Gastroesophageal sphincter (tissue), 3 donors: Measurements from ENCODE around the gene CDK11B.

Experiments
- CTCF ChIP-seq, 4 experiments: fragments of 200-600 bp in 2 of 4; fragments of 450-650 bp in 2 of 4; sonication (generic) in 1 of 4; IDR thresholded peaks; one replicate each; pipeline ENCODE4 v1.5.1; 2017 to 2019; ENCODE audit warnings: antibody characterized with exemption in 4 of 4, mild to moderate bottlenecking in 2 of 4, moderate library complexity in 2 of 4
- EP300 ChIP-seq: sonication (generic); formaldehyde crosslinking; IDR thresholded peaks from one replicate; pipeline ENCODE4 v1.6.1; 2017; ENCODE audit warnings: antibody characterized with exemption, mild to moderate bottlenecking
- POLR2AphosphoS5 ChIP-seq: sonication (generic); formaldehyde crosslinking; IDR thresholded peaks from one replicate; pipeline ENCODE4 v1.6.1; 2017; ENCODE audit warnings: antibody characterized with exemption

- TF ChIP-seq CTCF (IDR thresholded peaks at IDR 0.05) (no peak), EP300 (no peak), POLR2AphosphoS5 (no peak)
Observed at GRCh38 chr1:1591452-1591851, 67.4 kb downstream of the CDK11B start.
